Urinary bladder (tissue), 4 donors: ENCODE results near the gene SLC49A3. TPM values are rescaled to one million over a fixed set of nuclear protein-coding genes. Genes with fewer than 3 reads are reported as not detected.
"Not testable (repeated sequence)": the region's sequence is repeated elsewhere in the genome, so short reads cannot be mapped to it uniquely, and the experiment has no call there.

Experiments used
- DNase-seq: peaks from one replicate; pipeline ENCODE4 v3.0.0-alpha.2; 2015; ENCODE audit errors: extremely low spot score
- H3K27ac ChIP-seq: one replicate; pipeline ENCODE4 v1.5.1; 2013; ENCODE audit warnings: low read depth, mild to moderate bottlenecking, moderate library complexity
- H3K36me3 ChIP-seq: one replicate; pipeline ENCODE4 v1.6.1; 2013; ENCODE audit warnings: mild to moderate bottlenecking, moderate library complexity; ENCODE audit not compliant: insufficient read depth
- H3K4me1 ChIP-seq: one replicate; pipeline ENCODE4 v1.6.1; 2013; ENCODE audit warnings: mild to moderate bottlenecking, moderate library complexity; ENCODE audit not compliant: insufficient read depth
- H3K4me3 ChIP-seq: one replicate; pipeline ENCODE4 v1.5.1; 2013; ENCODE audit warnings: low read depth, low read length
- WGBS: extraction: QIAGEN DNeasy Blood & Tissue Kit; methylation state at CpG from one replicate; pipeline ENCODE4 v1.1.7; 2013; 5-methylcytosine and 5-hydroxymethylcytosine counted together
- polyA plus RNA-seq: library from polyadenylated mRNA; stranded (reverse); fragments of 200-250 nt; gene quantifications from one replicate; pipeline ENCODE4 v1.2.3, GENCODE V29; 2013
- total RNA-seq: library from RNA; depleted of rRNA; stranded (reverse); fragments of >200 nt; gene quantifications from one replicate; pipeline ENCODE4 v1.2.3, GENCODE V29; 2014
- donor health status: healthy with polysubstance abuse.
- donor health status: healthy.

SLC49A3 gene
- total and polyA plus RNA-seq, 2 donors, result 2.1 to 7.9 TPM

DNA sequence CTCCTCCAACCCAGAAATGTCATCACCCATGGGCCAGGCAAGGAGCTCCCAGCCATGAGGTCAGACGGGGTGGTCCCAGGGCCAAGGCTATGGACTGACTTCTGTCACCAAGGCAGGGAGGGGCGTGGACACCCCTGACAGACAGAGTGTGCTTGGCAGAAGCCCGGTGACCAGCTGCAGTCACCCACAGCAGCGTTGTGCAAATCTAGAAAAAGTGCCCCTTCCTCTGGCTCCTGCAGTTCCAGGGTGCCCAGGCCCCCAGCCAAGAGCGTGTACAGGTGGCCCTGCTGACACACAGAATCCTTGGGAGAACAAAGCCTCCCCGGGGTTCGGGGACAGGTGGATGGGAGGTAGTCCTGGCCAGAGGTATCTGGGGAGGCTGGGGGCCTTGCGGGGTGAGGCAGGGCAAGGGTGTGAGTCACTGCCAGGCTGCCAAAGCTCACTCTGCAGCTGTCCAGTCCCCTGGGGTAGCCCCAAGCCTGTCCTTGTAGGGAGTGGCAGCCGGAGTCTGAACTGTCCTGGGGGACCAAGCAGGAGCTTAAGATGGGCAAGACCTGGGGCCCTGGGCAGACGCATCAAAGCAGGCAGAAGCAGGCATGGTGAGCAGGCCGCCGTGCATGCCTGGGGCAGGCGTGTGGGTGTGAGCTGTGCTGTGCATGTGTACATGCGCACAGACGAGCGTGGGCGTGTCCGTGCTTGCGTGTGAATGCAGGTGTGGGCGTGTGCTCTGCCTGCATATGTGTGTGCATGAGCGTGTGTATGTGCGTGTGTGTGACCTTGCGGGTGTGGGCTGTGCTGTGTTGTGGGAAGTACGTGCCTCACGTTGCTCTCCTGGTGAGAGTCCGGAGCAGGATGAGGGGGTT lies 11.3 kb downstream of the SLC49A3 start:
- no peak overlapping the region for H3K27ac ChIP-seq
- no peak for DNase-seq
- 72% methylated on average over 26 of the region's 26 CpGs for WGBS
- H3K4me1 ChIP-seq, result no peaks in the 10 kb centered on the region
- H3K36me3 ChIP-seq, result no peaks in the 10 kb centered on the region
- H3K4me3 ChIP-seq, result no peak overlapping the region

DNA sequence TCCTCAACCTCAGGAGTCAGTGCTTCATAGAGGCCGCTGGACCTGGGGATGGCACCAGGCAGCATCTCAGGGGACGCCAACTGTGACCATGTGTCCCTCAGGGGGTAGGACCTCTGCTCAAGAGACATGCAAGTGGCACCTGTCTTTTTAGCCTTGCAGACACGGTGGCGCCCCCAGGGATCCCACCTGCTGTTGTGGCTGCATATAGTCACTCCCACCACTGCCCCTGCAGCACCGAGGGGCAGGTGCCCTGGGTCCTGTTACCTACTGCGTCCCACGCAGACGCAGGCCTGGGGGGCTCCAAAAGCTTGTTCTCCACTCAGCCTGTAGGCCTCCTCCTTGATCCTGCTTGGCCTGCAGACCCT lies 12.1 kb downstream of the SLC49A3 start:
- WGBS, result 79% methylated on average over 8 of the region's 8 CpGs
- no peak overlapping the region for H3K27ac ChIP-seq
- H3K4me1 ChIP-seq, result no peaks in the 10 kb centered on the region
- no peaks in the 10 kb centered on the region for H3K36me3 ChIP-seq
- DNase-seq, result no peak
- no peak overlapping the region for H3K4me3 ChIP-seq

DNA sequence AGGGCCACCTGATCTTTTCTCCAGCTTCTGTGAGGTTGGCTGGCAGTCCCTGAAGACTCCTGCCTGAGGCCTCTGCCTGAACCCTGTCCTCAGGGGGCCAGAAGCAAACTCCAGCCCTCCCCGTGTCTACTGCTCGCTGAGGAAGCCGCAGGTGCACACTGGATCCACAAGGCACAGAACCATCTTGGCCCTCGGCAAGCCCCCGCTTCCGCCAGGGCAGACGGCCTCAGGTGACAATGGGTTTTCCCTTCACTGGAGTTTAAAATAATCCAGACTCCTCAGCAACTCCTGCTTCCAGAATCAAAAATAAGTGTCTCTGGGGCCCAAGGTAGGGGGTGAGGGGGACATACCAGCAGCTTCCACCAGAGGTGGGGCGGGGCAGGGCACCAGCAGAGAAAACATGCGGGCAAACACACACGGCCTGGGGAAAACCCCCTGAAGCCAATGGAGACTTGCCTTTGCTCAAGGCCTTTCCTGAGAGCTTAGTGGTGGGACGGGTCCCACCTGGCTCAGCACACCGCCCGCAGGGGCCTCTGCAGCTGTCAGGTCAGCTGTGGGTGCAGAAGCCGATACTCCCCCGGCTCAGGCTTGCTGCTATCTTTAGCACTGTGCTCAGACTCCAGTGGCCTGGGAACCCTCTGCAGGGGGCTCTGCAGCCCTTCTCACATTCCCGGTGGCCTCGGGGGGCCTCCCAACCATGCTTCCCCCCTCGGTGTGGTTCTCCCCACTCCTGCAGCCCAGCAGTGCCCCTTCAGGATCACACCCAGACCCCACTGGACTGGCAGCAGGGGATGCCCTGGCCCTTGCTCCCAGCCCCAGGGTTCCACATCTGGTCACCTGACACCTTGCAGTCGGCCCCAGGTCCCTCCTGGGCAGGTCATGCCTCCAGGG lies 12.7 kb downstream of the SLC49A3 start:
- Histone ChIP-seq H3K4me1 (no peaks in the 10 kb centered on the region), H3K4me3 (no peak overlapping the region), H3K27ac (no peak overlapping the region), H3K36me3 (no peaks in the 10 kb centered on the region)
- no peak for DNase-seq
- 66% methylated on average over 19 of the region's 19 CpGs for WGBS

DNA sequence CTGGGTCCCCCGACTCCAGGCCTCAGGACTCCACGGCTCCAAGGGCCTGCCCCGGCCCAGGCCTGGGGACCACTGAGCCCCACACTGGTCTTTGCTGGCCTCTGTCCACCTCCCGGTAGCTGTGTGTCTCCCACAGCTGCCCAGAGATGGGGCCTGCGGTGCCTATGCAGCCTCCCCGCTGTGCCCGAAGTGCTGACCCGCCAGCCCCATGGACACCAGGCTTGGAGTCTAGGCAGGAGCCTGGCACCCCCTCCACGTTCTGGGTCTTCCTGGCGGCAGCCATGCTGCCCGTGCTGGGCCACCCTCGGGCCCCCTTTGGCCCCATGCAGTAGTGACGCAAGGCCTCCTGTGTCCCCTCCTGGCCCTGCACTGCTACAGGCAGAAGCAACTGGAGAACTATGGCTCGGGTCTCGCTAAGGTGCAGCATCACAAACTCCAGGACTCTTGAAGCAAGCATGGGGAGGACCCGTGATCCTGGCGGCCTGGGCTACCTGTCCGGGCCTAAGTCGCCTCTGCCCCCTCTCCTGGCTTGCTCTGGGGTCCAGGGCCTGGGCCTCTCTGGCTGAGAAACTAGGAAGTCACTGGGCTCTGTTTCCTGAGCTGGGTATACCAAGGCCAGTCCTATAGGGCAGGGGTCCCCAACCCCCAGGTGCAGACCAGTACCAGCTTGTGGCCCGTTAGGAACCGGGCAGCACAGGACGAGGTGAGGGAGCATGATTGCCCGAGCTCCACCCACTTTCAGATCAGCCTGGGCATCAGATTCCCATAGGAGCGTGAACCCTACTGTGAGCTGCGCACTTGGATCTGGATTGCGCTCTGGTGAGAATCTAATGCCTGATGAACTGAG lies 13.7 kb downstream of the SLC49A3 start:
- 66% methylated on average over 26 of the region's 26 CpGs for WGBS
- Histone ChIP-seq H3K36me3 (no peaks in the 10 kb centered on the region), H3K27ac (peak overlapping the region; percentile 90)

DNA sequence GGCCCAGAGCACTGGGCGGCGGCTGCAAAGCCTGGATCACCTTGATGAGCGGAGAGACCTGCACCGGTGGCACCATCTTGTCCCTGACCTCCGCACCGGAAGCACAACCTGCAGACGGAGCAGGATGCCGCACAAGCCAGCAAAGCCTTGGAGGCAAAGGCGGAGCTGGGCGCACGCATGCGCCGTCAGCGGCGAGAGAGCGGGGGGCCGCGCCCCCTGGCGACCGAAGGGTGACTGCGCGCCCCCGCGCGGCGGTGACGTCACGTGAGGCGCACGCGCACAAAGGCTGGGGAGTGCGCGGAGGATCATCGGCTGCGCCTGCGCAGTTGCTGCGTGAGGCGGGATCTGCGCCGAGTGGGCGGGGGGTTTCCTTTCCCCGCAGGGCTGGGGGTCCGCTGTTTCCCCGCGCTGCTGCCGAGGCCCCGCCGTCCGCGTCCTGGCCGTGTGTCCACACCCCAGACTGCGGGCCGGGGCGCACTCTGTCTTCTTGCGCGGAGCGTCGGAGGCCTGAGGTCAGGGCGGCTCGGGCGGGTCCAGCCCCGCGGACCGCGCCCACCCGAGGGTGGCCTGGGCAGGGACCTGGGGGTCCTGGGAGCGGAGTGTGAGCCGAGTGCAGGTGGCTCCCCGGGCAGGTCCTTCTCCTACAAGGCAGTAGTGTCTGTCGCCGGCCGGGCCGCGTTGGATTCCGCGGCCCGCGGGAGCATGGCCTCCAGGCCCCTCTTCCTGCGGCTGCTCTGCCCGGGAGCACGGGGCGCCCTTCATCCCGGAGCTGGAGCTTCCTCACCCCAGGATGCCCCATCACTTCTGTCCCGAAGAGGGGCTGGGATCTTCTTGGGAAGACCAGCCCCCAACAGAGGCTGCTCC lies 14.5 kb downstream of the SLC49A3 start, which contains the start of the genes ATP5ME and MYL5:
ATP5ME (minus strand) TSS at position 105 of the 864 bp plus-strand sequence; CDS start at position 76, 29 bp downstream.
MYL5 (plus strand) TSS at position 371 of the 864 bp plus-strand sequence. CDS start 3,485 bp downstream, outside the sequence.
- peak; percentile 89 for DNase-seq
- Histone ChIP-seq H3K4me3 (peak within 1 kb of the TSS; percentile 86), H3K4me1 (no peaks in the 10 kb centered on the region), H3K27ac (peak within 1 kb of the TSS; percentile 90), H3K36me3 (no peaks in the 10 kb centered on the region)
- under 1% methylated on average over 84 of the region's 84 CpGs for WGBS

More for the DNA sequence above, 13.7 kb downstream of the SLC49A3 start:
- no peak for DNase-seq
- Histone ChIP-seq H3K4me3 (peak overlapping the region; percentile 86), H3K4me1 (no peaks in the 10 kb centered on the region)

DNA sequence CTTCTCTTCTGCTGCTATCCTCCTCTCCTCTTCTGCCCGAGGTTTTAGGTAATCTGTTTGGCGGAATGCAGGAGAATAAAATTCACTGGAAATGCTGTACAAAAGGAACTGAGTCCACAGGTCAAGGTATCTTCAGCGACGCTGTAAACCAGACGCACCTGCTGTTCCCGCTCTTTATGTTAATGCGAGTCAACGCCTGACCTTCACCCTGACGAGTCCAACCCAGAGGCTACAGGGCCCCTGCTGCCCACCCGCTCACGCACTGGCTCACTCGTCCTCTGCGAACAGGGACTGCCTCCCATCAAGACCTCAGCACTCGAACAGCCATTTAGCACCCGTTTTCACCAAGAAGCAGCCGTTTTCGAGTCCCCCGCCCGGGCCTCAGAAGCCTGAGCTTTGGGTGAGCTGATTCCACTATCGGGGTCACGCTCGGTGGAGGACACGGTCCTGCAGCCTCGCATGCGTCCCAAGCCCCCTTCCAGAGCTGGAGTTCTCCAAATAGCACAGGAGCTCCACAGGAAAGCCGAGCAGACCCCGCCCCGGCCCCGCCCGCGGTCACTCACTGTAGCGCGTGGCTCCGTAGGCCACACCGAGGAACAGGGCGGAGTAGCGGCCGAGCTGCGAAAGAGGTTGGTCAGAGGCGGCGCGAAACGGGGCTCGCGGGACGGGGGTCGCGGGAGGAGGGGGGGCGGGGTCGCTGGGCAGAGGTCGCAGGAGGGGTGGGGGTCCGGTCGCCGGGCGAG lies 15.4 kb downstream of the SLC49A3 start:
- Histone ChIP-seq H3K27ac (no peak overlapping the region), H3K4me3 (peak overlapping the region; percentile 77), H3K36me3 (no peaks in the 10 kb centered on the region), H3K4me1 (no peaks in the 10 kb centered on the region)
- DNase-seq, result no peak
- WGBS, result 6% methylated on average over 55 of the region's 55 CpGs

DNA sequence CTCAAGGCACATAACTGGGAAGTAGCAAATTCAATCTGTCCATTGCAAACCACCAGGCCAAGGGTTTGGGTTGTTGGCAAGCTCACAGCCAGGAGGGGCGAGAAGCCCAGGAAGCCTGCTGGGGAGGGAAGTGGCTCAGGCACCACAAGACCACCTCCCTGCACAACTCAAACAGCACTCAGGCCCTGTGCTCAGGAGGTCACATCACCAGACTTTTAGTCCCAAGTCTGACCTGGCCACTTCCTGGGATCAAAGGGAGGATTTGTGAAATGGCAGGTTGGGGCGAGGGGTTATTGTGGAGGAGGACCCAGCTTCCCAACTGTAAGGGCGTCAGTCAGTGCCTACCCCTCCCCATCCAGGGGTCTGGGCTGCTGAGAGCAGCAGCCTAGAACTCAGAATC lies 17.2 kb downstream of the SLC49A3 start:
- Histone ChIP-seq H3K36me3 (no peaks in the 10 kb centered on the region), H3K4me1 (no peaks in the 10 kb centered on the region), H3K27ac (no peak overlapping the region), H3K4me3 (no peak overlapping the region)
- 93% methylated on average over 3 of the region's 3 CpGs for WGBS
- DNase-seq, result no peak

DNA sequence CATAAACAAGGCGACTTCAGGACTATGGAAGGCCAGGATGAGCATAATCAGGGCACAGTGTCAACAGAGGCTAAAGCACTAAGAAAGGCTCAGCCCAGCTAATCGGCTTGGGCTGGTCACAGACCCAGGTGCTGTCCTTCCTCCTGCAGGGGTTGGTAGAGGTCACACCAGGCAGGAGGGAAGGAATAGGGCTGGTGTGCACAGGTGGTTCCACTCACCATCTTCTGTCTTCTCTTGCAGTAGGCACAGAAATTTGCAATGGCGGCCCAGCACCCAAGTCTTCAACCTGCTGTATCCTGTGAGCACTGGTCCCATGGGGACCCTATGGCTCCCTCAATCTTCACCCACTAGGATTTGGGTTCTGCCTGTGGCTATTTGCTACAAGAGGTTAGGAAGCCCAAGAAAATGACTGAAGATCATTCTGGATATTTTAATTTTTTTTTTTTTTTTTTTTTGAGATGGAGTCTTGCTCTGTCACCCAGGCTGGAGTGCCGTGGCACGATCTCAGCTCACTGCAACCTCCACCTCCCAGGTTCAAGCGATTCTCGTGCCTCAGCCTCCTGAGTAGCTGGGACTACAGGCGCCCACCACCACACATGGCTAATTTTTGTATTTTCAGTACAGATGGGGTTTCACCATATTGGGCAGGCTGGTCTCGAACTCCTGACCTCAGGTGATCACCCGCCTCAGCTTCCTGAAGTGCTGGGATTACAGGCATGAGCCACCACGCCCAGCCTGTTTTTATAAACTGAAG lies 19.0 kb downstream of the SLC49A3 start:
- WGBS, result 95% methylated on average over 11 of the region's 11 CpGs
- not testable (repeated sequence) for H3K27ac ChIP-seq, H3K4me3 ChIP-seq, H3K36me3 ChIP-seq, H3K4me1 ChIP-seq, DNase-seq

DNA sequence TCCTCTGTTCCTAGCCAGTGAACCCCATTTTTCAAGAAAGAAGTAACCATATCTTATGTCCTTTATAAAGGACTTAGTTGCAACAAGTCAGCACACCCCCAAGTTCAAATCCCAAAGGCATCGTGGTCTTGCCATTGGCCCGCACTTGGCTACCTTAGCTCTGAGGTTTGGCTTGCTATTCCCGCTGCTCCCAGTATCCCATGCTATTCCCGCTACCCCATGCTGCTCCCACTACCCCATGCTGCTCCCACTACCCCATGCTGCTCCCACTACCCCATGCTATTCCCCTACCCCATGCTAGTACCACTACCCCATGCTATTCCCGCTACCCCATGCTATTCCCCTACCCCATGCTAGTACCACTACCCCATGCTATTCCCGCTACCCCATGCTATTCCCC lies 20.7 kb downstream of the SLC49A3 start:
- 88% methylated on average over 6 of the region's 6 CpGs for WGBS
- not testable (repeated sequence) for H3K4me1 ChIP-seq, H3K36me3 ChIP-seq, H3K4me3 ChIP-seq, DNase-seq, H3K27ac ChIP-seq

DNA sequence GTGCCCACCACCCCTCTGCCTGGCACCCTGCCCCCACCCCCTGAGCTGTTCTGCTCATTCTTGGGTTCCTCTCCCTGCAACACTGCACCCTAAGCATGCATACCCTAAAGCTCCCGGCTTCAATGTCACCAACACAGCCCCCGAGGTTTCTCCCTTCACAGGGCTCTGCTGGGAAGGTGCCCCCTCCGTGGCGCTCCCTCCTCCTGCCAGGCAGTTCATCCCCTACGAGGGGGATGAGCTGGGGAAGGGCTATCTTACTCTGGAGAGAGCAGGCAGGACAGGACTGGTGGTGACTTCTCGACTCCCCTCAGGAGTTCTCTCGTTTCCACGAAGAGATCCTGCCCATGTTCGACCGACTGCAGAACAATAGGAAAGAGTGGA lies 21.4 kb downstream of the SLC49A3 start:
- Histone ChIP-seq H3K36me3 (no peaks in the 10 kb centered on the region), H3K27ac (no peak overlapping the region), H3K4me3 (no peak overlapping the region), H3K4me1 (no peaks in the 10 kb centered on the region)
- 61% methylated on average over 10 of the region's 10 CpGs for WGBS
- DNase-seq, result no peak

DNA sequence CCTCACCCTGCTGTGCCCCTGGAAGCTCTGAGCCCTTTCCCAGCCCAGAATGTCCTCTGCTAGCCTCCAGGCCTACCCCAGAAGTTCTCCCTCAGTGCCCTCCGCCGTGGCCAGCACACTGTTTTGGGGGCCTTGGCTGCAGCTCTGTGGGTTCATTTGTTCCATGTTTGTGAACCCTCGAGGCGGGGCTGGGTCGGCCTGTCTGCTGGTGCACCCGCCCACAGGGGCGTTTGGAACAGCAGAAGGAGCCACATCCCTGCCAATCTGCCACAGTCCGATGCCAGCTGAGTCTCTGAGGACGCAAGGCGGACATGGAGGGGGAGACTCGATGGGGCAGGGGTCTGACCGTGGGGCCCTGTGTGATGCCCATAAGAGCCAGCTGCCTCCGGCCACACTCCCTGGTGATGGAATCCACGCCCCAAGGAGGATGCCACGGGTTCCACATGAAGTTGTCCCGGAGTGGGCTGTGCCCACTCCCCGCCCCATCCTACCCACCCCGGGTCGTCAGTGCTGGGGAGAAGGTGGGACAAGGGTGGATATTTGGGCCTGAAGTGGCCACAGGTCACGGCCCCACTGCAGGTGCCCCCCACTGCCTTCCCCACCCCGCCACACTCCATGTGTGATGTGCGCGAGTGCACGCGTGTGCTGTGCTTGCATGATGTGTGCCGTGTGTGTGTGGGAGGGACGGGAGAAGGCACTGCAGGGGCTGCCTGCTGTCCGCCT lies 22.0 kb downstream of the SLC49A3 start:
- Histone ChIP-seq H3K4me3 (no peak overlapping the region), H3K4me1 (no peaks in the 10 kb centered on the region), H3K27ac (no peak overlapping the region), H3K36me3 (no peaks in the 10 kb centered on the region)
- WGBS, result 85% methylated on average over 28 of the region's 28 CpGs
- no peak for DNase-seq
